HepG2 (cell line): Measurements from ENCODE around the gene GPS2. TPM values are rescaled to one million over a fixed set of nuclear protein-coding genes. Genes with fewer than 3 reads are reported as not detected.

Source experiments
- ATF1 ChIP-seq: IDR thresholded peaks from 2 replicates; pipeline ENCODE4 v1.6.1; 2016; ENCODE audit warnings: mild to moderate bottlenecking, control low read depth
- EEA1 ChIP-seq: sonication (generic); formaldehyde crosslinking; IDR thresholded peaks from 2 replicates; pipeline ENCODE4 v1.5.1; 2020; ENCODE audit warnings: mild to moderate bottlenecking, missing genetic modification reagents, borderline replicate concordance
- GABPB1 ChIP-seq: IDR thresholded peaks from 2 replicates; pipeline ENCODE4 v1.6.1; 2016; ENCODE audit warnings: mild to moderate bottlenecking, missing genetic modification reagents, moderate library complexity, missing compliant biosample characterization
- MEF2D ChIP-seq: sonication (generic); formaldehyde crosslinking; IDR thresholded peaks from 2 replicates; pipeline ENCODE4 v1.5.1; 2020; ENCODE audit warnings: mild to moderate bottlenecking, missing genetic modification reagents
- MTF2 ChIP-seq: sonication (generic); formaldehyde crosslinking; IDR thresholded peaks from 2 replicates; pipeline ENCODE4 v1.5.0; 2020; ENCODE audit warnings: missing genetic modification reagents, borderline replicate concordance
- NR2C2 ChIP-seq: sonication (generic); formaldehyde crosslinking; IDR thresholded peaks from 2 replicates; pipeline ENCODE4 v1.4.0; 2020; ENCODE audit warnings: missing genetic modification reagents, mild to moderate bottlenecking, moderate library complexity, borderline replicate concordance
- SMAD1 ChIP-seq: sonication (generic); formaldehyde crosslinking; IDR thresholded peaks from 2 replicates; pipeline ENCODE4 v1.4.0; 2020; ENCODE audit warnings: missing genetic modification reagents, low read depth, mild to moderate bottlenecking, borderline replicate concordance
- SNAPC2 ChIP-seq: sonication (generic); formaldehyde crosslinking; IDR thresholded peaks from 2 replicates; pipeline ENCODE4 v1.8.1; 2022; ENCODE audit warnings: mild to moderate bottlenecking, missing genetic modification reagents
- SSRP1 ChIP-seq: IDR thresholded peaks from 2 replicates; pipeline ENCODE4 v1.6.1; 2016; ENCODE audit warnings: control low read depth
- TEAD2 ChIP-seq: sonication (generic); formaldehyde crosslinking; IDR thresholded peaks from 2 replicates; pipeline ENCODE4 v1.9.0; 2021; ENCODE audit warnings: missing genetic modification reagents
- TGIF2 ChIP-seq: IDR thresholded peaks from 2 replicates; pipeline ENCODE4 v1.6.1; 2016; ENCODE audit warnings: control low read depth, missing compliant biosample characterization
- ZBTB8A ChIP-seq: sonication (generic); formaldehyde crosslinking; IDR thresholded peaks from 2 replicates; pipeline ENCODE4 v1.4.0; 2020; ENCODE audit warnings: mild to moderate bottlenecking, low read depth, missing genetic modification reagents, borderline replicate concordance
- ZNF264 ChIP-seq: sonication (generic); formaldehyde crosslinking; IDR thresholded peaks from 2 replicates; pipeline ENCODE4 v1.4.0; 2020; ENCODE audit warnings: missing genetic modification reagents
- ZNF274 ChIP-seq: sonication (generic); formaldehyde crosslinking; IDR thresholded peaks from 2 replicates; pipeline ENCODE4 v1.5.1; 2020; ENCODE audit warnings: mild to moderate bottlenecking, missing genetic modification reagents
- ZNF354B ChIP-seq: sonication (generic); formaldehyde crosslinking; IDR thresholded peaks from 2 replicates; pipeline ENCODE4 v1.8.0; 2022; ENCODE audit warnings: mild to moderate bottlenecking, missing genetic modification reagents
- polyA plus RNA-seq, 8 experiments: library from polyadenylated mRNA; depleted of rRNA in 3 of 8; stranded (reverse) in 7 of 8; unstranded in 1 of 8; fragments of >200 nt; fragmentation: Illumina TruSeq in 4 of 8; extraction: Trizol in 4 of 8; gene quantifications; 2 replicates each; pipeline versions ENCODE4 v1.2.1 to v1.2.3, GENCODE V29; 2011 to 2016; ENCODE audit warnings: low read depth in 4 of 8, missing spikeins in 1 of 8, mixed read lengths in 1 of 8; ENCODE audit not compliant: insufficient read depth in 1 of 8
- total RNA-seq, 5 experiments: library from RNA; depleted of rRNA; stranded (reverse); fragments of >200 nt; fragmentation: Illumina TruSeq; extraction: Trizol; gene quantifications; 2 replicates each; pipeline ENCODE4 v1.2.3, GENCODE V29; 2016; ENCODE audit warnings: low read depth in 1 of 5
- TF ChIP-seq, protein P1 (sequence below): sonication (generic); formaldehyde crosslinking; IDR thresholded peaks from 2 replicates; pipeline ENCODE4 v1.4.0; 2020; ENCODE audit warnings: mild to moderate bottlenecking, low read depth, missing genetic modification reagents
- TF ChIP-seq, protein P2 (sequence below): sonication (generic); formaldehyde crosslinking; IDR thresholded peaks from 2 replicates; pipeline ENCODE4 v1.5.0; 2020; ENCODE audit warnings: missing genetic modification reagents
- TF ChIP-seq, protein P3 (sequence below): IDR thresholded peaks from 2 replicates; pipeline ENCODE4 v1.6.1; 2016
- TF ChIP-seq, protein P4 (sequence below): sonication (generic); formaldehyde crosslinking; IDR thresholded peaks from 2 replicates; pipeline ENCODE4 v1.4.0; 2020; ENCODE audit warnings: missing genetic modification reagents
- TF ChIP-seq, protein P5 (sequence below): sonication (generic); formaldehyde crosslinking; IDR thresholded peaks from 2 replicates; pipeline ENCODE4 v1.4.0; 2020; ENCODE audit warnings: missing genetic modification reagents, borderline replicate concordance

The GPS2 gene
- total and polyA plus RNA-seq, 2 of the 13 experiments (the other 11 are each of a cell fraction or from before 2014, with no cell fraction given) = 58.0 to 59.4 TPM

DNA sequence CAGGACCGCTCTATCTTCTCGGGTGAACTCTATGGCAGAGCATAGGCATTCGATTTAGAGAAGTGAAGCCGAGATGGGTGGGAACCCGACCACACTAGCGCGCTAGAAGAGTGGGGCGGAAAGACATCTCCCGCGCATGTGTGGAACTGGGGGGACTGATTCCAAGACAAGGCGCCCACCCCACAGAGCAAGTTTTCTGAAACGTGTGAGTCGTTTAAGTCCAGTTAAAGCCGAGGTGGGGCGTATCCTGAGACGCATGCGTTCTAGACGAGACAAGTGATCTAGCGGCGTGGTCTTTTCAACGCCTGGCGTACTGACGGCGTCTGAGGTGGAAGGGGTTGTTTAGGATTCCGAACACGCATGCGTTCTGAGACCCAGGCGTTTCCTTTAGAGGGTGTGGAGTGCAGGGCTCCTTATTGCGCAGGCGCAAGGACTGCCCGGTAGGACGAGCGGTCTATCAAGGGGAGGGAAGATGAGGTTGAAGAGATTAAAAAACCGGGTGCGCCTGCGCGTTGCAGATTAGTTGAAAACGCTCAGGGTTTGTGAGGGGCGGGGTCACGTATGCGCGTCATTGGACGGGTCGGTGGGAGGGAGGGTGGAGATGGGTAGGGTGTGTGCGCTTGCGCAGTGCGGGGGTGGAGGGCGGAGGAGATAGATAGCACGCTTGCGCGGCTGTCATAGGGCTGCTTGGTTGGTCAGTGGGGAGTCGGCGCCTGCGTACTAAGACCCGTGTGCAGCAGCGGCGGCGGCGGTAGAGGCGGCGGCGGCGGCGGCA is 8.1 kb downstream of the GPS2 start, which contains the start of gene EIF5A (continued):
- TF ChIP-seq ZNF274 (CRISPR knock-in tag) = 0 out of 2 replicates have a peak, but pooled peaks have one; percentile 61
- peak; percentile 77 for TF ChIP-seq NR2C2 (CRISPR knock-in tag)
- TF ChIP-seq SNAPC2 (CRISPR knock-in tag) = no peak
- TF ChIP-seq, protein P1, sequence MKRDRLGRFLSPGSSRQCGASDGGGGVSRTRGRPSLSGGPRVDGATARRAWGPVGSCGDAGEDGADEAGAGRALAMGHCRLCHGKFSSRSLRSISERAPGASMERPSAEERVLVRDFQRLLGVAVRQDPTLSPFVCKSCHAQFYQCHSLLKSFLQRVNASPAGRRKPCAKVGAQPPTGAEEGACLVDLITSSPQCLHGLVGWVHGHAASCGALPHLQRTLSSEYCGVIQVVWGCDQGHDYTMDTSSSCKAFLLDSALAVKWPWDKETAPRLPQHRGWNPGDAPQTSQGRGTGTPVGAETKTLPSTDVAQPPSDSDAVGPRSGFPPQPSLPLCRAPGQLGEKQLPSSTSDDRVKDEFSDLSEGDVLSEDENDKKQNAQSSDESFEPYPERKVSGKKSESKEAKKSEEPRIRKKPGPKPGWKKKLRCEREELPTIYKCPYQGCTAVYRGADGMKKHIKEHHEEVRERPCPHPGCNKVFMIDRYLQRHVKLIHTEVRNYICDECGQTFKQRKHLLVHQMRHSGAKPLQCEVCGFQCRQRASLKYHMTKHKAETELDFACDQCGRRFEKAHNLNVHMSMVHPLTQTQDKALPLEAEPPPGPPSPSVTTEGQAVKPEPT (CRISPR knock-in tag) = peak; percentile 74; the same call in 1 of the 2 replicates
- TF ChIP-seq, protein P2, sequence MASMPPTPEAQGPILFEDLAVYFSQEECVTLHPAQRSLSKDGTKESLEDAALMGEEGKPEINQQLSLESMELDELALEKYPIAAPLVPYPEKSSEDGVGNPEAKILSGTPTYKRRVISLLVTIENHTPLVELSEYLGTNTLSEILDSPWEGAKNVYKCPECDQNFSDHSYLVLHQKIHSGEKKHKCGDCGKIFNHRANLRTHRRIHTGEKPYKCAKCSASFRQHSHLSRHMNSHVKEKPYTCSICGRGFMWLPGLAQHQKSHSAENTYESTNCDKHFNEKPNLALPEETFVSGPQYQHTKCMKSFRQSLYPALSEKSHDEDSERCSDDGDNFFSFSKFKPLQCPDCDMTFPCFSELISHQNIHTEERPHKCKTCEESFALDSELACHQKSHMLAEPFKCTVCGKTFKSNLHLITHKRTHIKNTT (CRISPR knock-in tag) = no peak
- no peak; the same call in 1 of the 2 replicates for TF ChIP-seq GABPB1 (CRISPR knock-in tag)
- TF ChIP-seq EEA1 (CRISPR knock-in tag) = no peak
- no peak for TF ChIP-seq SMAD1
- no peak for TF ChIP-seq ZNF354B
- TF ChIP-seq ZNF264 (CRISPR knock-in tag) = 0 out of 2 replicates have a peak, but pooled peaks have one; percentile 13
- no peak for TF ChIP-seq TEAD2
- TF ChIP-seq, protein P3, sequence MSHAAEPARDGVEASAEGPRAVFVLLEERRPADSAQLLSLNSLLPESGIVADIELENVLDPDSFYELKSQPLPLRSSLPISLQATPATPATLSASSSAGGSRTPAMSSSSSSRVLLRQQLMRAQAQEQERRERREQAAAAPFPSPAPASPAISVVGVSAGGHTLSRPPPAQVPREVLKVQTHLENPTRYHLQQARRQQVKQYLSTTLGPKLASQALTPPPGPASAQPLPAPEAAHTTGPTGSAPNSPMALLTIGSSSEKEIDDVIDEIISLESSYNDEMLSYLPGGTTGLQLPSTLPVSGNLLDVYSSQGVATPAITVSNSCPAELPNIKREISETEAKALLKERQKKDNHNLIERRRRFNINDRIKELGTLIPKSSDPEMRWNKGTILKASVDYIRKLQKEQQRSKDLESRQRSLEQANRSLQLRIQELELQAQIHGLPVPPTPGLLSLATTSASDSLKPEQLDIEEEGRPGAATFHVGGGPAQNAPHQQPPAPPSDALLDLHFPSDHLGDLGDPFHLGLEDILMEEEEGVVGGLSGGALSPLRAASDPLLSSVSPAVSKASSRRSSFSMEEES (CRISPR knock-in tag) = peak; percentile 17; the same call in 1 of the 2 replicates
- TF ChIP-seq ZBTB8A = no peak
- TF ChIP-seq ATF1 (CRISPR knock-in tag) = peak; percentile 49; the same call in 1 of the 2 replicates
- TF ChIP-seq TGIF2 = no peak
- TF ChIP-seq SSRP1 (CRISPR knock-in tag) = no peak
- TF ChIP-seq MEF2D (CRISPR knock-in tag) = peak; percentile 36; the same call in 1 of the 2 replicates
- TF ChIP-seq, protein P4, sequence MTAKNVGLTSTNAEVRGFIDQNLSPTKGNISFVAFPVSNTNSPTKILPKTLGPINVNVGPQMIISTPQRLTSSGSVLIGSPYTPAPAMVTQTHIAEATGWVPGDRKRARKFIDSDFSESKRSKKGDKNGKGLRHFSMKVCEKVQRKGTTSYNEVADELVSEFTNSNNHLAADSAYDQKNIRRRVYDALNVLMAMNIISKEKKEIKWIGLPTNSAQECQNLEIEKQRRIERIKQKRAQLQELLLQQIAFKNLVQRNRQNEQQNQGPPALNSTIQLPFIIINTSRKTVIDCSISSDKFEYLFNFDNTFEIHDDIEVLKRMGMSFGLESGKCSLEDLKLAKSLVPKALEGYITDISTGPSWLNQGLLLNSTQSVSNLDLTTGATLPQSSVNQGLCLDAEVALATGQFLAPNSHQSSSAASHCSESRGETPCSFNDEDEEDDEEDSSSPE = no peak
- TF ChIP-seq, protein P5, sequence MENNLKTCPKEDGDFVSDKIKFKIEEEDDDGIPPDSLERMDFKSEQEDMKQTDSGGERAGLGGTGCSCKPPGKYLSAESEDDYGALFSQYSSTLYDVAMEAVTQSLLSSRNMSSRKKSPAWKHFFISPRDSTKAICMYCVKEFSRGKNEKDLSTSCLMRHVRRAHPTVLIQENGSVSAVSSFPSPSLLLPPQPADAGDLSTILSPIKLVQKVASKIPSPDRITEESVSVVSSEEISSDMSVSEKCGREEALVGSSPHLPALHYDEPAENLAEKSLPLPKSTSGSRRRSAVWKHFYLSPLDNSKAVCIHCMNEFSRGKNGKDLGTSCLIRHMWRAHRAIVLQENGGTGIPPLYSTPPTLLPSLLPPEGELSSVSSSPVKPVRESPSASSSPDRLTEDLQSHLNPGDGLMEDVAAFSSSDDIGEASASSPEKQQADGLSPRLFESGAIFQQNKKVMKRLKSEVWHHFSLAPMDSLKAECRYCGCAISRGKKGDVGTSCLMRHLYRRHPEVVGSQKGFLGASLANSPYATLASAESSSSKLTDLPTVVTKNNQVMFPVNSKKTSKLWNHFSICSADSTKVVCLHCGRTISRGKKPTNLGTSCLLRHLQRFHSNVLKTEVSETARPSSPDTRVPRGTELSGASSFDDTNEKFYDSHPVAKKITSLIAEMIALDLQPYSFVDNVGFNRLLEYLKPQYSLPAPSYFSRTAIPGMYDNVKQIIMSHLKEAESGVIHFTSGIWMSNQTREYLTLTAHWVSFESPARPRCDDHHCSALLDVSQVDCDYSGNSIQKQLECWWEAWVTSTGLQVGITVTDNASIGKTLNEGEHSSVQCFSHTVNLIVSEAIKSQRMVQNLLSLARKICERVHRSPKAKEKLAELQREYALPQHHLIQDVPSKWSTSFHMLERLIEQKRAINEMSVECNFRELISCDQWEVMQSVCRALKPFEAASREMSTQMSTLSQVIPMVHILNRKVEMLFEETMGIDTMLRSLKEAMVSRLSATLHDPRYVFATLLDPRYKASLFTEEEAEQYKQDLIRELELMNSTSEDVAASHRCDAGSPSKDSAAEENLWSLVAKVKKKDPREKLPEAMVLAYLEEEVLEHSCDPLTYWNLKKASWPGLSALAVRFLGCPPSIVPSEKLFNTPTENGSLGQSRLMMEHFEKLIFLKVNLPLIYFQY (CRISPR knock-in tag) = no peak; the same call in 1 of the 2 replicates
- TF ChIP-seq MTF2 (CRISPR knock-in tag) = no peak
